ENCODE results near the gene STARD10.
"Not testable (repeated sequence)": the region's sequence is repeated elsewhere in the genome, so short reads cannot be mapped to it uniquely, and the experiment has no call there.

Gene STARD10

DNA sequence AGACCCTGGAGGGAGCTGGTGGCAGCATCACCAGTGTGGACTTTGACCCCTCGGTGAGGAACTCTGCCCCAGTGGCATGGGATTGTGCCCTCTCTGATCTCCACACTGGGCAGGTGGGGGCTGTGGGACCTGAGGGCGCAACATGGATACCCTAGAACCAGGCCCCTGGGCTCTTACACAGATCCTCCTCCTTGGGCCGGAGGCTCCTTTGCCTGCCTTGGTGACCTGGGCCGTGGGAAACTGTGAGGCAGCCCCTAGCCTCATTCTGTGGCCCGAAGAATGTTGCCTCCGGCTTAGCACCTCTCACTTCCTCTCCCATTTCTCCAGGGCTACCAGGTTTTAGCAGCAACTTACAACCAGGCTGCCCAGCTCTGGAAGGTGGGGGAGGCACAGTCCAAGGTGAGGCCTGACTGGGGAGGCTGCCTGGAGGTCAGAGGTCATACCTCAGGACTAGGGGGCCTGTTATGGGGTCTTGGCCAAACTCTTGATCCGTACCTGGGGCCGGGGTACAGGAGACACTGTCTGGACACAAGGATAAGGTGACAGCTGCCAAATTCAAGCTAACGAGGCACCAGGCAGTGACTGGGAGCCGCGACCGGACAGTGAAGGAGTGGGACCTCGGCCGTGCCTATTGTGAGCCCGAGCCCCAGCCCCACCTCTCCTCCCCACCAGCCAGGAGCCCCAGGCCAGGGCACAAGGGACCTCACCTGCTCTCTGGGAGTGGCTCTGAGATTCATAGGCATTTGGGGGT, 32.5 kb upstream of the STARD10 start:
- no peak for DNase-seq (ENCODE audit: low read depth)

GRCh38 chr11:72825661-72826060, 31.8 kb upstream of the STARD10 start:
- DNase-seq (ENCODE audit: low read depth): no peak

DNA sequence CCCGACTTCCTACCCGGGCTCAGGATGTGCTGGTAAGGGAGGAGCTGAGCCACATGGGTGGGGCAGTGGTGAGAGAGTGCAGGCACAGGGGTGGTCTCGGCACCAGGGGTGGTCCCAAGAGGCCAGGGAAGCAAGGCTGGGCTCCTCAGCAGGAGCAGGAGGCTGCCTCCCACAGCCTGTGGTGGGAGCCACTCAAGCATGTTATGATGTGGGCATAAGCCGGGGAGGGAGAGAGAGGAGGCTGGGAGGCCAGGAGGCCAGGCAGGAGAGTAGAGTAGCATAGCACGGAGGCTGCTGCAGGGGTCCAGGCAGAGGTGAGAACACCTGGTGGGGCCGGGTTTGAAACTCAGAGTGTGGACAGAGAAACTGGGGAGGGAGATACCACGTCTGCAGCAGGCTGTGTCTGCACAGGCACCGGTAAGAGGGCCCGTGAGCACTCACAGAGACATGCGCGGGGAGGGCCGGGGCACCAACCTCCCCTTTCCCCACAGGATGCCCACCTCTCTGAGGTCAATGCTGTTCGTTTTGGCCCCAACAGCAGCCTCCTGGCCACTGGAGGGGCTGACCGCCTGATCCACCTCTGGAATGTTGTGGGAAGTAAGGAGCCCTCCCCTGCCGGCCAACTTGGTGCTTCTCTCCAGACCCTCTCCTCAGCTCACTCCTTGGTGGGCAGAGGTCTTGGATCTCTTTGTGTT, 31.1 kb upstream of the STARD10 start:
- no peak for DNase-seq (ENCODE audit: low read depth)

GRCh38 chr11:72824020-72824419, 30.2 kb upstream of the STARD10 start:
- DNase-seq (ENCODE audit: low read depth): no peak

- DNase-seq (ENCODE audit: low read depth): no peak
Measured at GRCh38 chr11:72823105-72823804, 29.4 kb upstream of the STARD10 start.

DNA sequence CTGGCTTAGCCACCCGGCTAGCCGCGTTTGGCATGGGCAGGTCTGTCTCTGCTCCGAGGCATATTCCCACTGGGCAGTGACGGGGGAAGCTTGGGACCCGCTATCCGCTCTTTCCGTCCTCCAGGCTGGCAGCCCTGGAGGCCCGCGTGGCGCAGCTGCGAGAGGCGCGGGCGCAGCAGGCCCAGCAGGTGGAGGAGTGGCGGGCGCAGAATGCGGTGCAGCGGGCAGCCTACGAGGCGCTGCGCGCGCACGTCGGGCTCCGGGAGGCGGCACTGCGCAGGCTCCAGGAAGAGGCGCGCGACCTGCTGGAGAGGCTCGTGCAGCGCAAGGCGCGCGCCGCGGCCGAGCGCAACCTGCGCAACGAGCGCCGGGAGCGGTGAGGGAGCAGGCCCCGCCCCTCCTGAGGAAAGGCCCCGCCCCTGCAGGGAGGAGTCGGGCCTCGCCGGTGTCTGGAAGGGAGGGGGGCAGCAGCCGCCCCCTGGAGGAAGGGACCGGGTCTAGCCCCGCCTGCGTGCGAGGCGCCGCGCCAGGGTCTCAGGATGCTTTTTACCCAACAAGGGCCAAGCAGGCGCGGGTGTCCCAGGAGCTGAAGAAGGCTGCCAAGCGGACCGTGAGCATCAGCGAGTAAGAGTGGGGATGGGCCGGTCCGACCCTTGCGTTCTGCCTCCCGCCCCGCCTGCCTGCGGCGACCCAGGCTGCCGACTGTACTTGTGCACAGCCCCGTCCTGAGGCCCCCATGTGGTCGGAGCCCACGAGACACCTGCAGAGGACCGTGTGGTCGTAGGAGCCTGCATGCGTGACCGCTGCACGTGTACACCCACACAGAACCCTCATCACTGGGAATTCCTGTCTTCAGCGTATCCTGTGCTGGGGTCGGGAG, 28.3 kb upstream of the STARD10 start:
- DNase-seq (ENCODE audit: low read depth): peak; percentile 82

DNA sequence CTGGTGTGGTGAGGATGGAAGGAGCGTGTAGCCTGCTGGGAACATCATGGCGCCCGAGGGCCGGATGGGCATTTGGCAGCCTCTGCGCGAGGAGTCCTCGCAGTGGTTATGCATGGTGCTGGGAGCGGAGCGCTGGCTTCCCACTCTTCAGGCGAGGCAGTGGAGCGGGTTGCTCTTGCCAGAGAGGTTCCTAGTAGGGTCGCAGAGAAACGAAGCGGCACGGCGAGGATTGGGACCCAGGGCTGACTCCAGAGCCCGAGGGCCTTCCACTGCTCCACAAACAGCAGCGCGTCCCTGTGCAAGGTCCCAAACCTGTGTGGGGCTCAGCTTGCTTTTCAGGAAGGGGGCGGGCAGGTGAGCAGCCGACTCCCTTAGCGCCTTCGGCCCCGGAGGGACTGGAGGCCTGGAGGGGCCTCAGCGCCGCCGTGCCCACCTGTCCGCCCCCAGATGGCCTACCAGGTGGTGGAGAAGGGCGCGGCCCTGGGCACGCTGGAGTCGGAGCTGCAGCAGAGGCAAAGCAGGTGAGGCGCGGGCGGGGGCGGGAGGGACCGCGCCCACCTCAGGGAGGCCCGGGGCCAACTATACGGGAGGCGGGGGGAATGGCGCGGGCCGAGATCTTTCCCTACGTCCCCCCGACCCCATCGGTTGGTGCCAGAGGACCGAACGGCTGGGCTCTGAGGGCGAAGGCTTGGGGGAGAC, 27.5 kb upstream of the STARD10 start:
- DNase-seq (ENCODE audit: low read depth): no peak

GRCh38 chr11:72820439-72821139, 26.7 kb upstream of the STARD10 start:
- DNase-seq (ENCODE audit: low read depth): no peak

GRCh38 chr11:72818971-72819370, 25.1 kb upstream of the STARD10 start:
- DNase-seq (ENCODE audit: low read depth): no peak

DNA sequence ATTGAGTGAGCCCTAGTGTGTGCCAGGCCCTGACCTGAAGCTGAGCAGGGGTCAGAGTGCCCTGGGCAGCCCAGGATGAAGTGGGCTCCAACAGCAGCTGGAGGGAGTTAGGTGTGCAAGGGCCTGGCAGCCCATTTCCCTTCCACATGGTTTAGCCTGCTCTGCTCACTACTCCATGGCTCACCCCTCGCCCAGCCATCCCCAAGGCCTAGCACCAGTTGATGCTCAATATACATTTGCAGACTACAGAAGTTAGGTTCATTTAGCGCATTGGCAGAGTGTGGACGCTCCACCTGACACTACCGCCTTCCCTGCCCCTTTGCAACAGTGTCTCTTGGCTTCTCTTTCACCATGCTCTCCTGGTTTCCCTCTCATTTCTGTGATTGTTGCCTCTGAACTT, 24.1 kb upstream of the STARD10 start:
- DNase-seq (ENCODE audit: low read depth): no peak

DNA sequence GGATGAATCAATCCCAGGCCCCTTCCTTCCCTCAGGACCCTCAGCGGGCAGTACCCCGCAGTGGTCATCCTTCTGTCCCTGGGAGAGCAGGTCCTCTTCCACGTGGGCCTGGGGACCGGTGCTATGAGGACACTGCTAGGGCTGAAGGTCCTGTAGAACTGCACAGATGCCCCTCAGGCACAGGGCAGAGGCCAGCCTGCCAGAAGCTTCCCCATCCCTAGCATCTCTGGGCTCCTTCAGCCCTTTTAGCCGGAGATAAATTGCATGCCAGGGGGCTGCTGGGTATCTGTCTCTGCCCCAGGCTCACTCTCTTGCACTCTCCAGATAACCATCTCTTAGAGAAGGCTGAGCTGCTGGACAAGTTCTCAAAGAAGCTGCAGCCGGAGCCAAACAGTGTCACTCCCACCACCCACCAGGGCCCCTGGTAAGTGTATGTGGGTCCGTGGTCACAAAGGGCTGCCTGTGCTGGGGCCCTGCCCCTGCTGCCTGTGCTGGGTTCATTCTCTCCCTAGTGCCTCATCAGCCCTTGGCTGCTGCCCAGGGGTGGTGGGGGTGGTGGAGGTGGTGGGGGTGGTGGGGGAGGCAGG, 22.6 kb upstream of the STARD10 start:
- no peak for DNase-seq (ENCODE audit: low read depth)

DNA sequence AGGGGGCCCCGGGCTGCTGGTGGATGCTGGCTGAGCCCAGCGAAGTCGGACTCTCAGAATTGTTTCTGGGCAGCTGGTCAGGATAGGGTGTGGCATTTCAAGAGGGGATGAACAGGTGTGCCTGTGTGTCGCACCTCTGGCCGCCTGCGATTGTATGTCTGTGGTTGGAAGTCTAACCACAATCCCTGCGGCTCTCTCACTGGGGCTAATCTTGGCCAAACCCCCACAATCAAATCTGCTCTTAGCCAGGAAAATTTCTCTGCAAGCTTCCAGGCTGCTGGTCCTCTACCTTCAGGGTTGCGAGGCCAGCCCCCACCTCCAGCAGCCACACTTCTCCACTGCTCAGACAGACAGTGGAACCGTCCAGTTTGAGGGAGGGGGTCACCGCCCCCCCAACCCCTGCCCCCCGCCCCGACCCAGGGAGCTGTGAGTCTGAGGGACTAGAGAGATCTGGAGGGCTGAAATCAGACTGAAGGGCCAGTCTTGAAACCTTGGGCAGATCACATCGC, 21.3 kb upstream of the STARD10 start:
- DNase-seq (ENCODE audit: low read depth): no peak

DNA sequence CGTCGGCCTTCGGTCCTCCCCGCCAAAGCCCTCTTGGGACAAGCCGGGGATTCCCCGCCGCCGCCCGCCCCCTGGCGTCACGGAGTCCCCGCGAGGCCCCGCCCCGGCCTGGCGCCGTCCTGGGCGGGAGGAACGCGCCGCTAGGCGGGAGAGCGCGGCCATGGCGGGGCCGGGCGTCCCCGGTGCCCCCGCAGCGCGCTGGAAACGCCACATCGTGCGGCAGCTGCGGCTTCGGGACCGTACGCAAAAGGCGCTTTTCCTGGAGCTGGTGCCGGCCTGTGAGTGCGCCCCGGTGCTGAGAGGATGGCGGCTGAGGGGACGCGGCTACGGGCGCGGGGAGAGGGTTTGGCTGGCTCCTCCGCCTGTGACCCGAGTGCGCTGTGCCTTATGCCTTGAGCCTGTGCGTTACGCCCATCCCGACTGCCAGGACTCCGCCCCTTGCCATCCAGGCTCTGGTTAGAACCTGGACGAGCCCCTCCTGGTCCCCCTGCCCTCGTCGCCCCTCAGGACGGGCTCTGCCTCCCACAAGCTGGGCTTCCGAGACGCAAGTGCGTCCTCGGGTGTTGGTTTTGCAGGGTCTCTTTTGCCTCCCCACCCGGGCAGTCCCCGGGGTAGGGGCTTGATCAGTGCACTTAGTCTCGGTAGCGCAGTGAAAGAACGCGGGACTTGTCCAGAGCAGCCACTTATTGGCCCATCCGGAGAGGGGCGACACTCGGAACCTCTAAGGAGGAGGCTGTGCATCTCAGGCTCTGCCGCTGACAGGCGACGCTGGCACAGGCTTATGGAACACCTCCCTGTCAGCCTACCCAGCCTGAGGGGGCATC, 20.7 kb upstream of the STARD10 start, which contains the start of gene ATG16L2:
Gene ATG16L2 (plus strand): TSS at position 126 of the 824 bp plus-strand sequence. CDS start 35 bp downstream, at position 161.
- peak; percentile 84 for DNase-seq (ENCODE audit: low read depth)

DNA sequence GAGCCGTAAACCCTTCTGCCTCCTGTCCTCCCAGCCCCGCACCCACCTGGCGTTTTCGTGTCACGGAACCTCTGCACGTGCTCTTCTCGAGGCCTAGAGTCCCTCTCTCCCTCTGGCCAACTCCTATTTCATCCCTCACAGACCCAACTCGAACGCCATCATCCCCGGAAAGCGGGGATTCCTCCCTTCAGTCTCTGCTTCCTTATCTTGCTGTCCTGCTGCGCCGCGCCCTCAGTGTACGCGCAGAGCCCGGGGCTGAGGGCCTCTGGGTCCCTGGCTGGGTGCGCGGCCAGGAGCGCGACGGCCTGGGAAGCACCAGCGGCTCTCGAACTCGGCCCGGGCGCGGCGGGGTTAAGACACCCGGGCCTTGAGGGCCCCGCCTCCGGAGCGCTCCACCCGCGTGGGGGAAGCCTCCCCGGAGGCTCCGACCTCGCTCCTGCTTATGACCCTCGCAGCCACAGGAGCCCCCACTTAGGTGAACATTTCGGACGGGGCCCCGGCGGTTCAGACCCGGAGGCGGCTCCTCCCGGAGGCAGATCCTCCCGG, 20.0 kb upstream of the STARD10 start:
- peak; percentile 68 for DNase-seq (ENCODE audit: low read depth)

- peak; percentile 48 for DNase-seq (ENCODE audit: low read depth)
Measured at GRCh38 chr11:72812967-72813739, 19.3 kb upstream of the STARD10 start.

DNA sequence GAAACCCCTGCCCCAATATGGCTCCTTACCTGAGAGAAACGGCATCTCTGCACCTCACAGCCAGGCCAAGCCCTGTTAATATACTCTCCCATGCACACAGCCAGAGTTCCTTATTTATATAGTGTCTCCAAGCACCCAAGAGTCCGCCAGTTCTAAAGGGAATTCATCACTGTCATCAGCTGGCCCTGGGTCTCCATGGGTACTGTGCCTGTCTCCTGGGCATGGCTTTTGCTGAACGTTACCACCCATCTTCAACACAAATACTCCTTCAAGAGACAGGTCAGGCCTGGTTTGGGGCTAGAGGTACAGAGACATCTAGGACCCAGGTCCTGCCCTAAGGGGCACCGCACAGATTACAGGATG, 18.7 kb upstream of the STARD10 start:
- no peak for DNase-seq (ENCODE audit: low read depth)

DNA sequence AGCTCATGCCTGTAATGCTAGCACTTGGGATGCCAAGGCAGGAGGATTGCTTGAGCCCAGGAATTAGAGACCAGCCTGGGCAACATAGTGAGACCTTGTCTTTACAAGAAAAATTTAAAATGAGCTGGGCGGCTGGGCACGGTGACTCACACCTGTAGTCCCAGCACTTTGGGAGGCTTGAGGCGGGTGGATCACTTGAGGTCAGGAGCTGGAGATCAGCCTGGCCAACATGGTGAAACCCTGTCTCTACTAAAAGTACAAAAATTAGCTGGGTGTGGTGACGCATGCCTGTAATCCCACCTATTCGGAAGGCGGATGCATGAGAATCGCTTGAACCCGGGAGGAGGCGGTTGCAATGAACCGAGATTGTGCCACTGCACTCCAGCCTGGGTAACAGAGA, 17.8 kb upstream of the STARD10 start:
- not testable (repeated sequence) for DNase-seq (ENCODE audit: low read depth)

DNA sequence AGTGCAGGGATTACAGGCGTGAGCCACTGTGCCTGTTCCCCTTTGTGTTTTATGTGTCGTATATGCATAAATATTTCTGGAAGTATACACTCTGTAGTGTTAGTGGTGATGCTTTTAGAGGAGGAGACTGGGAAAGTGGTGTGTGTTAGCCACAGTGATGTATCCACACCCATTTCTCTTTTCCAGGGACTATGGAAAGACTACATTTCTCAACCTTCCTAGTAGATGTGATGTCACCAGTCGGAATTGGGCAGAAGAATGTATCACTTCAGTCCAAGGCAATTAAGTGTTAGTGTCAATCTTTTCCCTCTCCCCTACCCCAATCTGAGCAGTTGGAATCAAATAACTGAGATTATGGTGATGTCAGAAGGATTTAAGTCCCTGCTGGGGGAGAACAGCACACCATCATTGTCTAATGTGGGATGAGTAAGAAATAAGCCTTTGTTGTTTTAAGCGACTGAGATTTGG, 14.5 kb upstream of the STARD10 start:
- DNase-seq (ENCODE audit: low read depth): no peak

Measured in T follicular helper cell (primary cell).